Loucy (cell line): ENCODE measurements around the gene ZNF148.

Experiments used
- CTCF ChIP-seq: fragments of 200-600 bp; sonication (generic); conservative IDR thresholded peaks from 2 replicates; pipeline ENCODE4 v1.5.1; 2014; ENCODE audit warnings: mild to moderate bottlenecking, antibody characterized with exemption, low read length
- EZH2phosphoT487 ChIP-seq: fragments of 200-600 bp; IDR thresholded peaks from 2 replicates; pipeline ENCODE4 v1.6.1; 2018; ENCODE audit warnings: antibody characterized with exemption, mild to moderate bottlenecking, moderate library complexity, borderline replicate concordance

GRCh38 chr3:125401402-125401801 lies 26.3 kb upstream of the ZNF148 start:
- TF ChIP-seq CTCF (no peak), EZH2phosphoT487 (no peak)
